Psoas muscle (tissue), 8 donors: Measurements from ENCODE around the gene PODXL. TPM values are rescaled to one million over a fixed set of nuclear protein-coding genes. Genes with fewer than 3 reads are reported as not detected.

Source experiments
- ATAC-seq, 4 donors: fragments of 200-7000 bp; cut with Tn5 transposase; one replicate each; pipeline ENCODE4 v1.9.1; 2020; ENCODE audit warnings: moderate library complexity in 3 of 4, mild to moderate bottlenecking in 2 of 4
- DNase-seq, 2 donors: peaks; one replicate each; pipeline ENCODE4 v3.0.0-alpha.2; 2020
- H3K27ac ChIP-seq: fragments of 200-600 bp; one replicate; pipeline ENCODE4 v1.8.0; 2022
- H3K27me3 ChIP-seq, 3 donors: fragments of 200-600 bp in 1 of 3; one replicate each; pipeline versions ENCODE4 v1.6.1 to v1.8.0; 2013 to 2022; ENCODE audit warnings: low read length in 2 of 3, mild to moderate bottlenecking in 2 of 3, moderate library complexity in 1 of 3; ENCODE audit not compliant: insufficient read depth in 3 of 3
- H3K36me3 ChIP-seq, 2 donors: fragments of 200-600 bp in 1 of 2; one replicate each; pipeline versions ENCODE4 v1.6.1 to v1.8.0; 2013 to 2022; ENCODE audit warnings: low read depth in 1 of 2, mild to moderate bottlenecking in 1 of 2, moderate library complexity in 1 of 2; ENCODE audit not compliant: insufficient read depth in 1 of 2
- H3K4me1 ChIP-seq: fragments of 200-600 bp; one replicate; pipeline ENCODE4 v1.8.0; 2022
- H3K4me3 ChIP-seq: fragments of 200-600 bp; one replicate; pipeline ENCODE4 v1.8.0; 2022; ENCODE audit warnings: mild to moderate bottlenecking
- H3K9me3 ChIP-seq: fragments of 200-600 bp; one replicate; pipeline ENCODE4 v1.8.0; 2022
- CTCF ChIP-seq: fragments of 200-600 bp; IDR thresholded peaks from one replicate; pipeline ENCODE4 v1.8.0; 2022; ENCODE audit warnings: antibody characterized with exemption
- WGBS, 3 donors: extraction: QIAGEN DNeasy Blood & Tissue Kit; methylation state at CpG; one replicate each; pipeline versions ENCODE4 v1.1.6 to v1.1.7; 2013; 5-methylcytosine and 5-hydroxymethylcytosine counted together
- intact Hi-C, 2 donors: fragments of 100-400 bp; cut with DNase I; formaldehyde crosslinking; loops; one replicate each; pipeline versions ENCODE4 v1.11.0 to v1.14.2; 2022
- polyA plus RNA-seq, 3 donors: library from polyadenylated mRNA; stranded (reverse); fragments of 200-250 nt; gene quantifications; one replicate each; pipeline ENCODE4 v1.2.3, GENCODE V29; 2013
- total RNA-seq, 4 donors: library from RNA; stranded (reverse); fragmentation: NEBNext Ultra II Directional in 2 of 4; extraction: Animal tissue kit (Norgen Biotek cat#: 25700) in 2 of 4; gene quantifications; one replicate each; pipeline versions ENCODE4 v1.2.1 to v1.2.4, GENCODE V29; 2021 to 2023
- donor health status: healthy with polysubstance abuse.
- donor health status: DM: no; HTN: no; CAD: no; lungs with moderate emphysema.
- donor health status: Bipolar disorder and iron deficiency.
- donor health status: healthy.
- donor health status: DM: yes; HTN: yes; CAD: no.
- donor health status: DM: no; HTN: no; CAD: no.
- donor health status: DM: no; HTN: no; CAD: no.
- donor health status: DM: yes; HTN: yes; CAD: no.

The PODXL gene
- total and polyA plus RNA-seq, 7 donors = 9.0 to 46.8 (median 16.2) TPM

- no peaks in the 10 kb centered on the region for H3K27me3 ChIP-seq
- TF ChIP-seq CTCF = no peak
- WGBS, 3 donors = 81 to 83% (median 83%) methylated on average over 6 of the region's 6 CpGs
- H3K9me3 ChIP-seq = no peaks in the 10 kb centered on the region
- H3K36me3 ChIP-seq = no peaks in the 10 kb centered on the region
- H3K4me1 ChIP-seq = peaks cover 6% of the 10 kb centered on the region
- ATAC-seq (no peak), DNase-seq (no peak)
- H3K27ac ChIP-seq = no peak overlapping the region
- peak overlapping the region; percentile 79 for H3K4me3 ChIP-seq
- intact Hi-C loops = loop anchor here in 1 of 2 donors (5.0 kb wide), 1 partner anchor 100 kb away; no protein-coding TSS in a partner anchor
These were observed 4.4 kb downstream of the PODXL start for GRCh38 chr7:131552053-131552452.

DNA sequence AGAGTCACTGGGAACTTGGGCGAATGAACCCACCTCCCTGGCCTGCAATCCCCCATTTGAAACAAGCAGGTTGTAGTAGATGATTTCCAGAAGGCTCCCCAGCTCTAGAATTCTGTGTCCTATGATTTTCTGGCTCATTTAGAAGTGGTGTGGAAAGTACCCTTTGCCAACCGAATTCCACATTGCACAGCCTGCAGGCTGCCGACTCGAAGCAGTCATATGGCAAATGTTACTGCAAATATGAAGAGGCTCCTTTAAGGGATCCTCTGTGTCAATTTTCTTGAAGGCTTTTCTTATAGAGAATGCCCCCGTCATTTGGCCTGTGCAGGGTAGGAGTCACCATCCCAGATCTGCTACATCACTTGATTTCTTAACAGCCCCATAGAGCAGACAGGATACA, 5.6 kb downstream of the PODXL start:
- ATAC-seq (no peak), DNase-seq (no peak)
- Histone ChIP-seq H3K36me3 (no peaks in the 10 kb centered on the region), H3K4me3 (no peak overlapping the region), H3K9me3 (no peaks in the 10 kb centered on the region), H3K27me3 (no peaks in the 10 kb centered on the region), H3K27ac (no peak overlapping the region), H3K4me1 (peaks cover 8% of the 10 kb centered on the region)
- 47 to 59% (median 58%) methylated on average over 5 of the region's 5 CpGs for WGBS, 3 donors
- intact Hi-C loops = loop anchor here in 1 of 2 donors (5.0 kb wide), 1 partner anchor 101 kb away; no protein-coding TSS in a partner anchor
- no peak for TF ChIP-seq CTCF

GRCh38 chr7:131548371-131548770, 8.1 kb downstream of the PODXL start:
- intact Hi-C loops = no loop called here
- 68 to 82% (median 81%) methylated on average over 2 of the region's 2 CpGs for WGBS, 3 donors
- ATAC-seq (no peak), DNase-seq (no peak)
- Histone ChIP-seq H3K9me3 (no peaks in the 10 kb centered on the region), H3K27me3 (no peaks in the 10 kb centered on the region), H3K27ac (no peak overlapping the region), H3K4me1 (peaks cover 10% of the 10 kb centered on the region), H3K4me3 (no peak overlapping the region), H3K36me3 (no peaks in the 10 kb centered on the region)
- no peak for TF ChIP-seq CTCF

DNA sequence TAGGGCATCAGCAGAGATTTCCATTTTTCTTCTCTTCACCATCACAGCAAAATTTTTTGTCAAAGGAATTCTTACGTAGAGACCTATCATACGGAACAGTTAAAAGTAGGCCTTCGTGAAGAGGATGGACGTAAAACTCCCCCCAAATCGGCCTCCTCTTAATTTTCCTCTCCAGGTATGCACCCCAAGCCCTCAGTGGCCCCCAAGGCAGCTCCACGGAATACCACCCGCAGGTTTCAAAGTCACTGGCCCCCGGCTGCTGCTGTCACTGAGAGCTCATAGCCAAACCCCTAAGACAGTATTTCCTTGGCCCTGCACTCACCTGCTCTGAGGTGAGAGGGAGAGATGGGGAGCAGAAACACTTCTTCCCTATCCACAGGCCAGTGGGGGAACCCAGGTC, 8.8 kb downstream of the PODXL start:
- no peak for DNase-seq
- H3K4me1 ChIP-seq = peaks cover 10% of the 10 kb centered on the region
- intact Hi-C loops = no loop called here
- no peak for ATAC-seq
- no peaks in the 10 kb centered on the region for H3K27me3 ChIP-seq
- no peak overlapping the region for H3K4me3 ChIP-seq
- 82 to 87% (median 87%) methylated on average over 8 of the region's 8 CpGs for WGBS, 3 donors
- H3K36me3 ChIP-seq = no peaks in the 10 kb centered on the region
- no peaks in the 10 kb centered on the region for H3K9me3 ChIP-seq
- TF ChIP-seq CTCF = no peak
- H3K27ac ChIP-seq = no peak overlapping the region

DNA sequence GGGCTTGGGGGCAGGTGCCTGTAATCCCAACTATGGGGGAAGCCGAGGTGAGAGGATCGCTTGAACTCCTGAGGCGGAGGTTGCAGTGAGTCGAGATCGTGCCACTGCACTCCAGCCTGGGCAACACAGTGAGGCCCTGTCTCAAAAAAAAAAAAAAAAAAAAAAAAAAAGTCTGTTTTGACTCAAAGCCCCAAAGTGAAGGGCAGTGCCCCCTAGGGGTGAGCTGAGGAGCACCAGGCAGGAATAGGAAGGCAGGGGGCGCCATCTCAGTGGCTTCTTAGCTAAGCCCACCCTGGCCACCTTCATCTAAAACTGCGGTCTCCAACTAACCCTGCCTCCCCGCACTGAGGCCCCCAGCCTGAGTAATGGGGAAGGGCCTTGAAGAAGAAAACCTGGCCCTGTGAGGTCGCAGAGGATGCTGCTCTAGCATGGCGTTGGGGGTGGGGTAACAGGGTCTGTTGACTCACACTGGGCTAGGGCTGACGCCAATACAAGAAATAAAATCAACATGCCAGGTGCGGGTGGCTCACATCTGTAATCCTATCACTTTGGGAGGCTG, 9.8 kb downstream of the PODXL start:
- H3K4me1 ChIP-seq = peaks cover 15% of the 10 kb centered on the region
- H3K9me3 ChIP-seq = no peaks in the 10 kb centered on the region
- H3K27ac ChIP-seq = no peak overlapping the region
- DNase-seq (no peak), ATAC-seq (peak in 2 of 4 donors; percentile 26 to 40)
- TF ChIP-seq CTCF = peak; percentile 35
- H3K36me3 ChIP-seq = no peaks in the 10 kb centered on the region
- WGBS, 3 donors = 78 to 90% (median 87%) methylated on average over 12 of the region's 12 CpGs
- intact Hi-C loops = no loop called here
- H3K27me3 ChIP-seq = no peaks in the 10 kb centered on the region
- H3K4me3 ChIP-seq = no peak overlapping the region
